CD4-positive, alpha-beta T cell (primary cell): ENCODE measurements around the gene SLC4A5. TPM values are rescaled to one million over a fixed set of nuclear protein-coding genes. Genes with fewer than 3 reads are reported as not detected.

Experiments
- ATAC-seq: fragments of 200-7000 bp; cut with Tn5 transposase; one replicate; pipeline ENCODE4 v1.10.0; 2022; ENCODE audit warnings: mild to moderate bottlenecking; ENCODE audit not compliant: poor library complexity
- CTCF ChIA-PET: fragments of 350-600 bp; sonication (Branson Sonifier 250); formaldehyde crosslinking; loops from one replicate; lab custom pipeline; 2021; ENCODE audit warnings: antibody characterized with exemption, inconsistent platforms; lab: Charles Lee
- POLR2A ChIA-PET: fragments of 350-600 bp; sonication (Branson Sonifier 250); formaldehyde crosslinking; loops from one replicate; lab custom pipeline; 2021; ENCODE audit warnings: antibody characterized with exemption, inconsistent platforms; lab: Charles Lee
- DNase-seq, 14 experiments: peaks; one replicate each; pipeline ENCODE4 v3.0.0-alpha.2; 2013 to 2020; ENCODE audit warnings: mixed read lengths in 2 of 14
- H3K27ac ChIP-seq, 2 donors: one replicate each; pipeline versions ENCODE4 v1.5.1 to v1.7.0; 2013; ENCODE audit warnings: low read length in 2 of 2, low read depth in 1 of 2, mild to moderate bottlenecking in 1 of 2
- H3K27me3 ChIP-seq, 2 experiments: 1 replicate in 1 of 2; 2 replicates in 1 of 2; pipeline versions ENCODE4 v1.6.1 to v1.7.0; 2013; ENCODE audit warnings: low read length in 2 of 2, control low read depth in 1 of 2, mild to moderate bottlenecking in 1 of 2, moderate library complexity in 1 of 2; ENCODE audit not compliant: insufficient read depth in 2 of 2, control insufficient read depth in 1 of 2
- H3K36me3 ChIP-seq: one replicate; pipeline ENCODE4 v1.6.1; 2013; ENCODE audit warnings: low read length, control low read depth; ENCODE audit not compliant: insufficient read depth
- H3K4me1 ChIP-seq: one replicate; pipeline ENCODE4 v1.6.1; 2013; ENCODE audit warnings: low read length, control low read depth; ENCODE audit not compliant: insufficient read depth
- H3K4me3 ChIP-seq: one replicate; pipeline ENCODE4 v1.5.1; 2013; ENCODE audit warnings: mild to moderate bottlenecking, low read length, moderate library complexity
- H3K9me3 ChIP-seq, 2 experiments: 1 replicate in 1 of 2; 2 replicates in 1 of 2; pipeline versions ENCODE4 v1.6.1 to v1.7.0; 2013; ENCODE audit warnings: low read length in 2 of 2, mild to moderate bottlenecking in 2 of 2, control low read depth in 1 of 2, moderate library complexity in 1 of 2; ENCODE audit not compliant: control insufficient read depth in 1 of 2, insufficient read depth in 1 of 2
- H3K27ac Mint-ChIP-seq: one replicate; pipeline ENCODE4 v1.8.0; 2020; ENCODE audit warnings: mixed read lengths
- H3K27me3 Mint-ChIP-seq: one replicate; pipeline ENCODE4 v1.8.0; 2021; ENCODE audit warnings: mixed read lengths
- H3K36me3 Mint-ChIP-seq: one replicate; pipeline ENCODE4 v1.8.0; 2021; ENCODE audit warnings: low read depth, mixed read lengths
- H3K4me1 Mint-ChIP-seq: one replicate; pipeline ENCODE4 v1.8.0; 2021; ENCODE audit warnings: low read depth, mixed read lengths
- H3K4me3 Mint-ChIP-seq: one replicate; pipeline ENCODE4 v1.8.0; 2020; ENCODE audit warnings: mild to moderate bottlenecking, mixed read lengths
- H3K9me3 Mint-ChIP-seq: one replicate; pipeline ENCODE4 v1.8.0; 2020; ENCODE audit warnings: mixed read lengths
- CTCF ChIP-seq: fragments of 200-600 bp; IDR thresholded peaks from one replicate; pipeline ENCODE4 v1.8.0; 2022; ENCODE audit warnings: antibody characterized with exemption, mild to moderate bottlenecking
- intact Hi-C, 2 experiments: fragments of 100-400 bp; cut with DNase I in 1 of 2; cut with micrococcal nuclease in 1 of 2; formaldehyde crosslinking; loops; one replicate each; pipeline versions ENCODE4 v1.15.1 to v1.9.0; 2023 to 2025; cut with DNase I, micrococcal nuclease
- total RNA-seq, 174 experiments: library from RNA in 2 of 174; stranded (reverse) in 2 of 174; gene quantifications; one replicate each; pipeline ENCODE4 v1.2.3 and lab custom pipeline; 2021 to 2026

Gene SLC4A5
- total RNA-seq, 2 experiments from 2014 or later: 7.8 to 10.4 TPM

DNA sequence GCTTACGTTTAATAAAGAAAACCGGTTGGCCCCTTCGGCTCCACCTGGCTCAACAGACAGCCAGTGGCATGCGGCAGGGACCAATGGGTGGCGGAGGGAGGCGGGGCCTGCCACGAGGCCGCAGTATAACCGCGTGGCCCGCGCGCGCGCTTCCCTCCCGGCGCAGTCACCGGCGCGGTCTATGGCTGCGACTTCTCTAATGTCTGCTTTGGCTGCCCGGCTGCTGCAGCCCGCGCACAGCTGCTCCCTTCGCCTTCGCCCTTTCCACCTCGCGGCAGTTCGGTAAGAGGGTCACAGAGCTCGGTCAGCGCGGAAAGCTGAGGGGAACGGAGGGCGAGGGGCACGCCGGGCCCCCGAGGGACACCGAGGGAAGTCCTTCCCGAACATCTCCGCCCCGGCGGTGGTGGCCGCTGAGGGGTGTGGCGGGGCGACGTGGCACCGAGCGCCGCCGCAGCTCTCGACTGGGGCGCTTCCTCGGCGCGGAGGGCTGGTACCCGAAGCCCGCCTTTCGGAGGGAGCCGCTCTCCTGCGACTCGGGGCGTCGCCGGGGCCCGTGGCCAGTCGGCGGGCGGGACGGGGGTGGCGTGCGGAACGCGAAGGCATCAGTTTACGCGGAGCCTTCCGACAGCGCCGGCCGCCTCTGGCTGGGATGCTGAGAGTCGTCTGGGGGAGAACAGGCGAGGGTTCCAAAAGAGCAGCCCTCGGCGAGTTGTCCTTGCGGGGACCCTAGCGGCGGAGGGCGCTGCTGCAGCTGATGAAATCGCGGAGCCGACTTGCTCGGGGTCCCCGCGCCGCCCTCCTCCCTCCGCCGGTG lies 144.5 kb downstream of the SLC4A5 start, which contains the start of gene MTHFD2:
Gene MTHFD2 (plus strand): TSS at position 155 of the 814 bp plus-strand sequence. CDS start 27 bp downstream, at position 182.
- peaks cover 25% of the 10 kb centered on the region for H3K4me1 ChIP-seq
- ChIA-PET POLR2A (interaction anchor here (0.6 to 5.0 kb wide), 19 partner anchors 9 to 371 kb away, joined by 3 to 105 read pairs (median 4); partner anchors contain the start of genes INO80B, MOB1A, MRPL53 and STAMBP), CTCF (interaction anchor here (0.8 to 3.8 kb wide), 10 partner anchors 11 to 375 kb away, joined by 3 to 35 read pairs (median 4); partner anchors contain the start of genes MOB1A and STAMBP)
- peak within 1 kb of the TSS; percentile 89 for H3K4me3 ChIP-seq
- H3K27me3 ChIP-seq: no peaks in the 10 kb centered on the region
- peaks cover 9% of the 10 kb centered on the region for H3K36me3 Mint-ChIP-seq
- H3K4me1 Mint-ChIP-seq: peaks cover 31% of the 10 kb centered on the region
- no peaks in the 10 kb centered on the region for H3K36me3 ChIP-seq
- no peaks in the 10 kb centered on the region for H3K27me3 Mint-ChIP-seq
- H3K27ac Mint-ChIP-seq: peak within 1 kb of the TSS; percentile 93
- intact Hi-C loops: loop anchor here in 1 of 2 experiments (1.0 to 2.0 kb wide), 2 partner anchors 20 to 194 kb away; partner anchors contain the start of gene MOB1A
- H3K4me3 Mint-ChIP-seq: peak within 1 kb of the TSS; percentile 94
- H3K9me3 ChIP-seq: no peaks in the 10 kb centered on the region
- peak; percentile 75 to 94 (median 85) for DNase-seq
- peak; percentile 81 for TF ChIP-seq CTCF
- H3K9me3 Mint-ChIP-seq: no peaks in the 10 kb centered on the region
- ATAC-seq: peak; percentile 81
- peak within 1 kb of the TSS; percentile 86 to 88 for H3K27ac ChIP-seq

DNA sequence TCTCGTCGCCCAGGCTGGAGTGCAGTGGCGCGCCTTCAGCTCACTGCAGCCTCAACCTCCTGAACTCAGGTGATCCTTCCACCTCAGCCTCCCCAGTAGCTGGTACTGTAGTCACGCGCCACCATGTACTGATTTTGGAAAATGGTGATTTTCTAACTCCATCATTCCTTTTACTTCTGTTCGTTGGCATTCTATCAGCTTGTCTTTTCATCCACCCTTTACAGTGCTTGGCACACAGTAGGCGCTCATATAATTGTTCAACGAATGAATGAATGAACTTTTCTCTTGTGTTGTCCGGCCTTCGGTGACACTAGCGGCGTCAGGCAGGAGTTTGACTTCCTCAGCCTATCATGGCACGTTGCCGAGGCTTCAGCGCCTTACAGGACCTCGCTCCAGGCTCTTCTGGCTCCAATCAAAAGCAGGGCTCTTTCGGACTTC lies 145.2 kb downstream of the SLC4A5 start:
- DNase-seq (no peak), ATAC-seq (no peak)
- intact Hi-C loops: loop anchor here in 1 of 2 experiments (2.0 kb wide), 1 partner anchor 195 kb away; no protein-coding TSS in a partner anchor
- peaks cover 25% of the 10 kb centered on the region for H3K4me1 ChIP-seq
- peaks cover 28% of the 10 kb centered on the region for H3K4me1 Mint-ChIP-seq
- TF ChIP-seq CTCF: no peak
- H3K9me3 Mint-ChIP-seq: no peaks in the 10 kb centered on the region
- no peaks in the 10 kb centered on the region for H3K9me3 ChIP-seq
- peak overlapping the region; percentile 89 for H3K4me3 ChIP-seq
- ChIA-PET CTCF (interaction anchor here (1.2 to 3.8 kb wide), 7 partner anchors 10 to 374 kb away, joined by 3 to 35 read pairs (median 5); partner anchors contain the start of gene MOB1A), POLR2A (interaction anchor here (0.6 to 5.0 kb wide), 12 partner anchors 9 to 370 kb away, joined by 3 to 105 read pairs (median 5); partner anchors contain the start of genes MOB1A, MRPL53, STAMBP and WBP1)
- no peaks in the 10 kb centered on the region for H3K27me3 Mint-ChIP-seq
- H3K27ac Mint-ChIP-seq: peak overlapping the region; percentile 93
- peak overlapping the region in 1 of 2 donors; percentile 86 for H3K27ac ChIP-seq
- H3K27me3 ChIP-seq: no peaks in the 10 kb centered on the region
- H3K4me3 Mint-ChIP-seq: peak overlapping the region; percentile 94
- H3K36me3 Mint-ChIP-seq: peaks cover 9% of the 10 kb centered on the region
- no peaks in the 10 kb centered on the region for H3K36me3 ChIP-seq

DNA sequence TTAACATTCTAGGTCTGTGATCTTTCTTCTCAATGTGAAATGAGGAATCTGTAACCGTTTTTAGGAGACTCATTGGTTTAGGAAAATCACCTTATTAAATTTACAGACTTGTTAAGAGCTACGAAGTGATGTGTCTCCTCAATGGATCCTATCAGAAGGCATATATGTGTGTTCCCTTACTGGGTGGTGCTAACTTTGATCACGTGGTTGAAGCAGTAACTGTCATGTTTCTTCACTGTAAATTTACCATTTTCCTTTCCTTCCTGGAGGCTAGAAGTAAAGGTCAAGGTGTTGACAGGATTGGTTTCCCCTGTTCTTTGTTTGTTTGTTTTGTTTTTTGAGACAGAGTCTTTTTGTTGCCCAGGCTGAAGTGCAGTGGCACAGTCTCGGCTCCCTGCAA lies 146.2 kb downstream of the SLC4A5 start:
- H3K27me3 ChIP-seq: no peaks in the 10 kb centered on the region
- no peak for DNase-seq
- no peaks in the 10 kb centered on the region for H3K27me3 Mint-ChIP-seq
- no peaks in the 10 kb centered on the region for H3K9me3 Mint-ChIP-seq
- peaks cover 28% of the 10 kb centered on the region for H3K4me1 Mint-ChIP-seq
- no peak overlapping the region for H3K27ac ChIP-seq
- peak overlapping the region; percentile 36 for H3K27ac Mint-ChIP-seq
- intact Hi-C loops: no loop called here
- H3K4me3 Mint-ChIP-seq: peak overlapping the region; percentile 8
- H3K4me3 ChIP-seq: no peak overlapping the region
- no peaks in the 10 kb centered on the region for H3K9me3 ChIP-seq
- peaks cover 25% of the 10 kb centered on the region for H3K4me1 ChIP-seq
- H3K36me3 Mint-ChIP-seq: peaks cover 9% of the 10 kb centered on the region
- H3K36me3 ChIP-seq: no peaks in the 10 kb centered on the region
- ATAC-seq: no peak
- no peak for TF ChIP-seq CTCF
- POLR2A ChIA-PET: interaction anchor here (5.0 kb wide), 1 partner anchor 18 kb away, joined by 105 read pairs; the partner anchor contains the start of gene MOB1A
- CTCF ChIA-PET: interaction anchor here (0.6 to 1.6 kb wide), 4 partner anchors 14 to 55 kb away, joined by 3 to 6 read pairs (median 3); partner anchors contain the start of genes BOLA3 and MOB1A
